Measurements from ENCODE around the gene STPG2.

STPG2 gene

DNA sequence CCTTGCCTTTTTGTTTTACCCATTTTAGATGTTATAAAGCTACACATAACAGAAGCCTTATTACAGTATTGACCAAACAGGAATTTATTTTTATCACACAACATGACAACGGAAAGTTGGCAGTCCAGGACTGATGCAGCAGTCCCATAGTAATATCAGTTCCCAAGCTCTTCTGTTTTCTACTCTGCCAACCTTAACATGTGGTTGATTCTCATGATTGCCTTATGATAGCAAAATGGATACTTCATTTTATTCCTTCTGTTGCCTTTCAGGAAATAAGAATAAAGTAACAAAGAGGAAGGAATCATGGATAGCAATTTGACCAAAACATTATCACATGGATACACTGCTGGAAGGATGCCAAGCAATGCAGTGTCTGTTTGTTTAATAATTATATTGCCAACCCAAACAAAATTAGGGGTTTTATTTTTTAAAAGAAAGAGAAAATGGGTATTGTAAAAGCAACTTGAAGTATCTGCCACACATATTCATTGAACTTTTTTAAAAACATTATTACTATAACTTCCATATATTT lies 275.7 kb downstream of the STPG2 start:
- Histone ChIP-seq H3K79me2 (ENCODE audit: low read length) (no peaks in the 10 kb centered on the region), H3K4me2 (ENCODE audit: low read depth, low read length) (no peak overlapping the region), H3K27ac (ENCODE audit: low read length) (no peak overlapping the region), H2AFZ (ENCODE audit: low read length) (no peak overlapping the region), H3F3A (ENCODE audit: insufficient read depth, low read length) (no peaks in the 10 kb centered on the region), H3K27me3 (replicated peaks; ENCODE audit: insufficient read depth, low read length) (no peaks in the 10 kb centered on the region), H3K36me3 (replicated peaks; ENCODE audit: insufficient read depth, low read length) (no peaks in the 10 kb centered on the region), H3K9me3 (replicated peaks; ENCODE audit: insufficient read depth, low read length) (no peaks in the 10 kb centered on the region), H3K9me2 (replicated peaks; ENCODE audit: insufficient read depth, low read length) (no peaks in the 10 kb centered on the region), H3K9ac (ENCODE audit: low read length) (no peak overlapping the region), H3K4me3 (ENCODE audit: low read length) (no peak overlapping the region), H3K4me1 (ENCODE audit: low read length) (no peaks in the 10 kb centered on the region), H4K20me1 (ENCODE audit: insufficient read depth, low read length) (no peaks in the 10 kb centered on the region)
- TF ChIP-seq EZH2phosphoT487 (IDR thresholded peaks at IDR 0.05; ENCODE audit: low read length): no peak
- no peak for TF ChIP-seq EZH2 (optimal IDR thresholded peaks at IDR 0.05; ENCODE audit: low read depth, low read length)
- TF ChIP-seq, protein P1, sequence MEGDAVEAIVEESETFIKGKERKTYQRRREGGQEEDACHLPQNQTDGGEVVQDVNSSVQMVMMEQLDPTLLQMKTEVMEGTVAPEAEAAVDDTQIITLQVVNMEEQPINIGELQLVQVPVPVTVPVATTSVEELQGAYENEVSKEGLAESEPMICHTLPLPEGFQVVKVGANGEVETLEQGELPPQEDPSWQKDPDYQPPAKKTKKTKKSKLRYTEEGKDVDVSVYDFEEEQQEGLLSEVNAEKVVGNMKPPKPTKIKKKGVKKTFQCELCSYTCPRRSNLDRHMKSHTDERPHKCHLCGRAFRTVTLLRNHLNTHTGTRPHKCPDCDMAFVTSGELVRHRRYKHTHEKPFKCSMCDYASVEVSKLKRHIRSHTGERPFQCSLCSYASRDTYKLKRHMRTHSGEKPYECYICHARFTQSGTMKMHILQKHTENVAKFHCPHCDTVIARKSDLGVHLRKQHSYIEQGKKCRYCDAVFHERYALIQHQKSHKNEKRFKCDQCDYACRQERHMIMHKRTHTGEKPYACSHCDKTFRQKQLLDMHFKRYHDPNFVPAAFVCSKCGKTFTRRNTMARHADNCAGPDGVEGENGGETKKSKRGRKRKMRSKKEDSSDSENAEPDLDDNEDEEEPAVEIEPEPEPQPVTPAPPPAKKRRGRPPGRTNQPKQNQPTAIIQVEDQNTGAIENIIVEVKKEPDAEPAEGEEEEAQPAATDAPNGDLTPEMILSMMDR (IDR thresholded peaks at IDR 0.05; ENCODE audit: low read length): no peak
- DNase-seq: no peak

- H3K79me2 ChIP-seq (ENCODE audit: low read length): no peaks in the 10 kb centered on the region
- no peaks in the 10 kb centered on the region for H3K36me3 ChIP-seq (replicated peaks; ENCODE audit: insufficient read depth, low read length)
- TF ChIP-seq EZH2 (optimal IDR thresholded peaks at IDR 0.05; ENCODE audit: low read depth, low read length) (no peak), EZH2phosphoT487 (IDR thresholded peaks at IDR 0.05; ENCODE audit: low read length) (no peak)
- TF ChIP-seq, protein P1 (IDR thresholded peaks at IDR 0.05; ENCODE audit: low read length): no peak
- H3K9me2 ChIP-seq (replicated peaks; ENCODE audit: insufficient read depth, low read length): no peaks in the 10 kb centered on the region
- no peak for DNase-seq
- no peaks in the 10 kb centered on the region for H3K9me3 ChIP-seq (replicated peaks; ENCODE audit: insufficient read depth, low read length)
- no peak overlapping the region for H3K4me3 ChIP-seq (ENCODE audit: low read length)
- H3F3A ChIP-seq (ENCODE audit: insufficient read depth, low read length): no peaks in the 10 kb centered on the region
- H3K4me1 ChIP-seq (ENCODE audit: low read length): no peaks in the 10 kb centered on the region
- H3K4me2 ChIP-seq (ENCODE audit: low read depth, low read length): no peak overlapping the region
- no peaks in the 10 kb centered on the region for H3K27me3 ChIP-seq (replicated peaks; ENCODE audit: insufficient read depth, low read length)
- no peak overlapping the region for H3K27ac ChIP-seq (ENCODE audit: low read length)
- H3K9ac ChIP-seq (ENCODE audit: low read length): no peak overlapping the region
- H2AFZ ChIP-seq (ENCODE audit: low read length): no peak overlapping the region
- no peaks in the 10 kb centered on the region for H4K20me1 ChIP-seq (ENCODE audit: insufficient read depth, low read length)
Measured at GRCh38 chr4:97866821-97867556, 276.3 kb downstream of the STPG2 start.

DNA sequence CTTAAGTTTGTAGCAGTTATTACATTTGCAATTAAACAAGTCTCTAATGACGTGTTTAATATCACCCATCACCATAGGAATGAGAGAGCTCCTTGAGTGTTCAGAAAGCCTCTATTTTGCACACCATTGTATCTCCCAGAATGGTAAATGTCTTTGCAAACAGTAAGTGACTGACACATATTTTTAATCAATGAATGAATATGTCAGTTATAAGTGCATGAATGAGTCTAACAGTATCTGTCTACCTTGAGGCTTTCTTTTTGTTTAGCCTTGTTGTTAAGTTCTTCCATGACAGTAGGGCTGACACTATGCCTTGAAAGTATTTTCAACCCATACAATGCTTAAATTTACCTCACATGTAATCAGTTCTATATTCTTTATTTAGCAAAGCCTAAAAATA lies 292.2 kb downstream of the STPG2 start:
- Histone ChIP-seq H3K27me3 (replicated peaks; ENCODE audit: insufficient read depth, low read length) (no peaks in the 10 kb centered on the region), H3K9me3 (replicated peaks; ENCODE audit: insufficient read depth, low read length) (no peaks in the 10 kb centered on the region), H3K4me1 (ENCODE audit: low read length) (no peaks in the 10 kb centered on the region), H3K36me3 (replicated peaks; ENCODE audit: insufficient read depth, low read length) (no peaks in the 10 kb centered on the region), H3K9me2 (replicated peaks; ENCODE audit: insufficient read depth, low read length) (no peaks in the 10 kb centered on the region), H2AFZ (ENCODE audit: low read length) (no peak overlapping the region), H3K9ac (ENCODE audit: low read length) (no peak overlapping the region), H3K4me3 (ENCODE audit: low read length) (no peak overlapping the region), H3K79me2 (ENCODE audit: low read length) (no peaks in the 10 kb centered on the region), H4K20me1 (ENCODE audit: insufficient read depth, low read length) (no peaks in the 10 kb centered on the region), H3K27ac (ENCODE audit: low read length) (no peak overlapping the region), H3K4me2 (ENCODE audit: low read depth, low read length) (no peak overlapping the region), H3F3A (ENCODE audit: insufficient read depth, low read length) (no peaks in the 10 kb centered on the region)
- TF ChIP-seq EZH2 (optimal IDR thresholded peaks at IDR 0.05; ENCODE audit: low read depth, low read length) (no peak), EZH2phosphoT487 (IDR thresholded peaks at IDR 0.05; ENCODE audit: low read length) (no peak)
- TF ChIP-seq, protein P1 (IDR thresholded peaks at IDR 0.05; ENCODE audit: low read length): no peak
- no peak for DNase-seq
